Keratinocyte (primary cell): Measurements from ENCODE around the gene NELL1. TPM values are rescaled to one million over a fixed set of nuclear protein-coding genes. Genes with fewer than 3 reads are reported as not detected.

Experiments
- DNase-seq: peaks from one replicate; pipeline ENCODE4 v3.0.0-alpha.2; 2011; ENCODE audit warnings: low read depth, missing footprints, low spot score
- FAIRE-seq: peaks from 2 replicates; lab custom pipeline; 2011; peaks lifted over from hg19 to GRCh38; lab: Jason Lieb, UNC
- H2AFZ ChIP-seq: 2 replicates; pipeline ENCODE4 v1.6.0; 2012; ENCODE audit warnings: low read length, control low read depth, inconsistent platforms; ENCODE audit not compliant: control insufficient read depth
- H3K27ac ChIP-seq: 2 replicates; pipeline ENCODE4 v1.5.1; 2011; ENCODE audit warnings: low read length; ENCODE audit not compliant: control insufficient read depth, insufficient read depth
- H3K27me3 ChIP-seq: 3 replicates; pipeline ENCODE4 v1.6.0; 2011; ENCODE audit warnings: low read length; ENCODE audit not compliant: control insufficient read depth, insufficient read depth; ENCODE audit errors: extremely low read depth
- H3K36me3 ChIP-seq, 2 experiments: 2 replicates in 1 of 2; 3 replicates in 1 of 2; pipeline ENCODE4 v1.5.1; 2011; ENCODE audit warnings: low read length in 2 of 2, mild to moderate bottlenecking in 1 of 2; ENCODE audit not compliant: control insufficient read depth in 2 of 2, insufficient read depth in 2 of 2; ENCODE audit errors: extremely low read depth in 1 of 2
- H3K4me1 ChIP-seq: 3 replicates; pipeline ENCODE4 v1.5.1; 2011; ENCODE audit warnings: low read length; ENCODE audit not compliant: control insufficient read depth, insufficient read depth; ENCODE audit errors: extremely low read depth
- H3K4me2 ChIP-seq: 3 replicates; pipeline ENCODE4 v1.6.0; 2011; ENCODE audit warnings: low read depth, low read length; ENCODE audit not compliant: control insufficient read depth, insufficient read depth; ENCODE audit errors: extremely low read depth
- H3K4me3 ChIP-seq, 3 experiments: fragments of 200-600 bp in 1 of 3; sonication (generic) in 1 of 3; 2 replicates in 2 of 3; 3 replicates in 1 of 3; pipeline ENCODE4 v1.5.1; 2011 to 2016; ENCODE audit warnings: low read length in 3 of 3, mild to moderate bottlenecking in 3 of 3, control low read depth in 2 of 3, inconsistent platforms in 1 of 3, low read depth in 1 of 3, mixed read lengths in 1 of 3, mixed run types in 1 of 3, moderate library complexity in 1 of 3; ENCODE audit not compliant: control insufficient read depth in 2 of 3, insufficient read depth in 2 of 3; ENCODE audit errors: extremely low read depth in 1 of 3
- H3K79me2 ChIP-seq: 2 replicates; pipeline ENCODE4 v1.6.0; 2012; ENCODE audit warnings: low read length; ENCODE audit not compliant: control insufficient read depth, insufficient read depth
- H3K9ac ChIP-seq: 3 replicates; pipeline ENCODE4 v1.6.0; 2011; ENCODE audit warnings: low read length; ENCODE audit not compliant: control insufficient read depth, insufficient read depth; ENCODE audit errors: extremely low read depth
- H3K9me1 ChIP-seq: 3 replicates; pipeline ENCODE4 v1.6.0; 2011; ENCODE audit warnings: low read length; ENCODE audit not compliant: control insufficient read depth, insufficient read depth; ENCODE audit errors: extremely low read depth
- H3K9me3 ChIP-seq: 2 replicates; pipeline ENCODE4 v1.5.1; 2012; ENCODE audit warnings: low read depth, low read length; ENCODE audit not compliant: control insufficient read depth
- H4K20me1 ChIP-seq: 3 replicates; pipeline ENCODE4 v1.6.0; 2011; ENCODE audit warnings: low read length; ENCODE audit not compliant: control insufficient read depth, insufficient read depth; ENCODE audit errors: extremely low read depth
- EZH2 ChIP-seq: IDR thresholded peaks from one replicate; pipeline ENCODE4 v1.6.1; 2012; ENCODE audit warnings: inconsistent platforms, mild to moderate bottlenecking, low read length, moderate library complexity
- dilution Hi-C: fragments of 300-500 bp; cut with MboI; formaldehyde crosslinking; loops from one replicate; pipeline ENCODE4 v1.7.0; 2020; ENCODE audit warnings: low sequenced_read_pairs; ENCODE audit not compliant: extremely low pct_ligation_motif_present
- polyA plus RNA-seq, 5 experiments: library from polyadenylated mRNA; depleted of rRNA in 3 of 5; stranded (reverse) in 3 of 5; stranded (forward) in 1 of 5; unstranded in 1 of 5; fragments of >200 nt; gene quantifications; 1 replicate in 1 of 5; 2 replicates in 3 of 5; 3 replicates in 1 of 5; pipeline versions ENCODE4 v1.2.1 to v1.2.3, GENCODE V29; 2011 to 2012; ENCODE audit warnings: missing spikeins in 2 of 5, low read depth in 1 of 5, low replicate concordance in 1 of 5
- TF ChIP-seq, protein P1 (sequence below), 3 experiments: IDR thresholded peaks in 1 of 3; conservative IDR thresholded peaks in 1 of 3; optimal IDR thresholded peaks in 1 of 3; 2 replicates in 2 of 3; 3 replicates in 1 of 3; pipeline versions ENCODE3 to v1.5.1; 2011; ENCODE audit warnings: low read length in 3 of 3, mild to moderate bottlenecking in 3 of 3, moderate library complexity in 2 of 3, control low read depth in 1 of 3, inconsistent platforms in 1 of 3; ENCODE audit not compliant: insufficient read depth in 2 of 3; ENCODE audit errors: extremely low read depth in 1 of 3

The NELL1 gene
- polyA plus RNA-seq, 1 donor (not counting 4 experiments of a cell fraction or from before 2014, with no cell fraction given): not detected

DNA sequence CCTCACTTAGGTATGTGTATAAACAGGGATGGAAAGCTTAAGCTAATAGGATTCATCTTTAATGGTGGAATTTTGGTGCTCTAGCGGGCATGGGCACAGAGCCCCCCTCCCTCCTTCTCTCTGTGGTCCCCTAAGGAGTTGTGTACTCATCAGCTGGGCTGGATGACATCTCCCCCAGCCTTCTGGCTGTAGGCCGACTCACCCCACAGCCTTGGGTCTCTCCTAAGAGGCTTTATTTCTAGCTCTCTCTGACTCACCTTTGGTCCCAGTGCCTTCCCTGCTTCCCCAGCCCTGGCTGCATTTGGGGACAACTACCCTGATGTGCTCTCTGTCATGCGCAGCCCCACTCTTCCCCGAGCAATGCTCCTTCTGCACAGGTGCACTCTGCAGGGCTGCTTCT is 43.1 kb upstream of the NELL1 start:
- dilution Hi-C loops: no loop called here
- H3K4me1 ChIP-seq: no peaks in the 10 kb centered on the region
- no peak overlapping the region for H3K4me3 ChIP-seq
- H3K9ac ChIP-seq: no peak overlapping the region
- no peaks in the 10 kb centered on the region for H3K27me3 ChIP-seq
- H3K9me1 ChIP-seq: no peaks in the 10 kb centered on the region
- H3K4me2 ChIP-seq: no peak overlapping the region
- no peaks in the 10 kb centered on the region for H3K79me2 ChIP-seq
- H3K27ac ChIP-seq: no peak overlapping the region
- no peak overlapping the region for H2AFZ ChIP-seq
- FAIRE-seq (no peak), DNase-seq (no peak)
- H3K9me3 ChIP-seq: no peaks in the 10 kb centered on the region
- no peak for TF ChIP-seq EZH2
- TF ChIP-seq, protein P1, sequence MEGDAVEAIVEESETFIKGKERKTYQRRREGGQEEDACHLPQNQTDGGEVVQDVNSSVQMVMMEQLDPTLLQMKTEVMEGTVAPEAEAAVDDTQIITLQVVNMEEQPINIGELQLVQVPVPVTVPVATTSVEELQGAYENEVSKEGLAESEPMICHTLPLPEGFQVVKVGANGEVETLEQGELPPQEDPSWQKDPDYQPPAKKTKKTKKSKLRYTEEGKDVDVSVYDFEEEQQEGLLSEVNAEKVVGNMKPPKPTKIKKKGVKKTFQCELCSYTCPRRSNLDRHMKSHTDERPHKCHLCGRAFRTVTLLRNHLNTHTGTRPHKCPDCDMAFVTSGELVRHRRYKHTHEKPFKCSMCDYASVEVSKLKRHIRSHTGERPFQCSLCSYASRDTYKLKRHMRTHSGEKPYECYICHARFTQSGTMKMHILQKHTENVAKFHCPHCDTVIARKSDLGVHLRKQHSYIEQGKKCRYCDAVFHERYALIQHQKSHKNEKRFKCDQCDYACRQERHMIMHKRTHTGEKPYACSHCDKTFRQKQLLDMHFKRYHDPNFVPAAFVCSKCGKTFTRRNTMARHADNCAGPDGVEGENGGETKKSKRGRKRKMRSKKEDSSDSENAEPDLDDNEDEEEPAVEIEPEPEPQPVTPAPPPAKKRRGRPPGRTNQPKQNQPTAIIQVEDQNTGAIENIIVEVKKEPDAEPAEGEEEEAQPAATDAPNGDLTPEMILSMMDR (optimal IDR thresholded peaks at IDR 0.05 in 1 of 3, IDR thresholded peaks at IDR 0.05 in 1 of 3, conservative IDR thresholded peaks at IDR 0.05 in 1 of 3; ENCODE audit: extremely low read depth in 1 of 3, insufficient read depth in 2 of 3, low read length in 3 of 3): no peak
- no peaks in the 10 kb centered on the region for H3K36me3 ChIP-seq
- H4K20me1 ChIP-seq: no peaks in the 10 kb centered on the region

- Histone ChIP-seq H3K9me3 (no peaks in the 10 kb centered on the region), H3K27ac (no peak overlapping the region), H3K4me2 (no peak overlapping the region), H3K4me1 (no peaks in the 10 kb centered on the region), H3K4me3 (no peak overlapping the region), H3K9me1 (no peaks in the 10 kb centered on the region), H3K79me2 (no peaks in the 10 kb centered on the region), H2AFZ (no peak overlapping the region), H3K36me3 (no peaks in the 10 kb centered on the region), H4K20me1 (no peaks in the 10 kb centered on the region), H3K27me3 (no peaks in the 10 kb centered on the region), H3K9ac (no peak overlapping the region)
- FAIRE-seq (no peak), DNase-seq (no peak)
- no peak for TF ChIP-seq EZH2
- TF ChIP-seq, protein P1 (optimal IDR thresholded peaks at IDR 0.05 in 1 of 3, IDR thresholded peaks at IDR 0.05 in 1 of 3, conservative IDR thresholded peaks at IDR 0.05 in 1 of 3; ENCODE audit: extremely low read depth in 1 of 3, insufficient read depth in 2 of 3, low read length in 3 of 3): no peak
- dilution Hi-C loops: no loop called here
These were observed 42.4 kb upstream of the NELL1 start for GRCh38 chr11:20627026-20627425.
